Testis (tissue), 2 donors: ENCODE measurements around the gene ATP11C.

ENCODE experiments used
- CTCF ChIP-seq, 3 experiments: fragments of 450-650 bp in 2 of 3; fragments of 200-600 bp in 1 of 3; sonication (generic) in 1 of 3; IDR thresholded peaks; one replicate each; pipeline ENCODE4 v1.5.1; 2016 to 2019; ENCODE audit warnings: antibody characterized with exemption in 3 of 3, mild to moderate bottlenecking in 2 of 3, moderate library complexity in 1 of 3
- POLR2A ChIP-seq: fragments of 450-650 bp; IDR thresholded peaks from one replicate; pipeline ENCODE4 v1.6.1; 2017; ENCODE audit warnings: antibody characterized with exemption, mild to moderate bottlenecking, moderate library complexity

DNA sequence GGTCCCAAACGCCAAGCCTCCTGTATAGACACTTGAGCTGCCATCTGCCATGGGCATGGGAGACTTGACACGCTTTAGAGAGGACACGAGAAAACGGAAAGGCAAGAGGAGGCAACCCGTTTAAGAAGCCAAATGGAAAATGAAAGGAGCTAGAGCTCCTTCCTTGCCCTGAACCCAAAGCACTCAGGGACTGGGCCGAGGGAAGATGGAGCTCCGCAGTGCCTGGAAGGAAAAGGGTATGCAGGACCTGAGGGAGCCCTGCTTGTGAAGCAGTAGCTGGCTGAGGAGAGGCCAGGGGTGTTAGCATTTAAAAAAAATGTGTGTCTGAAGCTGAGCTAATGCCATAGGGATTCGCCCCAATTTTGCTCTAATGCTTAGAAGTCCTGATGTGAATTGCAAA lies 239.9 kb downstream of the ATP11C start:
- TF ChIP-seq CTCF (IDR thresholded peaks at IDR 0.05) (no peak), POLR2A (no peak)
